ENCODE data around the gene BET1. TPM values are rescaled to one million over a fixed set of nuclear protein-coding genes. Genes with fewer than 3 reads are reported as not detected.

Gene BET1
- total RNA-seq, 4 donors from 2014 or later: 12.7 to 37.0 (median 14.2) TPM

GRCh38 chr7:93973134-93973533, 31.0 kb downstream of the BET1 start:
- WGBS: 71% methylated on average over 1 of the region's 1 CpG
- no peaks in the 10 kb centered on the region for H3K9me3 ChIP-seq
- DNase-seq (ENCODE audit: low spot score in 2 of 2): no peak
- H3K4me3 ChIP-seq: no peak overlapping the region
- TF ChIP-seq CTCF (IDR thresholded peaks at IDR 0.05): no peak
- no peak for TF ChIP-seq POLR2A (IDR thresholded peaks at IDR 0.05)
- TF ChIP-seq EP300 (IDR thresholded peaks at IDR 0.05): no peak
- no peak for TF ChIP-seq POLR2AphosphoS5 (IDR thresholded peaks at IDR 0.05)
- no peaks in the 10 kb centered on the region for H3K4me1 ChIP-seq
- no peaks in the 10 kb centered on the region for H3K36me3 ChIP-seq
- no peaks in the 10 kb centered on the region for H3K27me3 ChIP-seq
- H3K27ac ChIP-seq: no peak overlapping the region

- H3K4me3 ChIP-seq: no peak overlapping the region
- H3K27ac ChIP-seq: no peak overlapping the region
- TF ChIP-seq EP300 (IDR thresholded peaks at IDR 0.05) (no peak), CTCF (IDR thresholded peaks at IDR 0.05) (no peak), POLR2A (IDR thresholded peaks at IDR 0.05) (no peak), POLR2AphosphoS5 (IDR thresholded peaks at IDR 0.05) (no peak)
- WGBS: 67% methylated on average over 6 of the region's 6 CpGs
- DNase-seq (ENCODE audit: low spot score in 2 of 2): no peak
- H3K27me3 ChIP-seq: no peaks in the 10 kb centered on the region
- H3K4me1 ChIP-seq: no peaks in the 10 kb centered on the region
- no peaks in the 10 kb centered on the region for H3K36me3 ChIP-seq
- H3K9me3 ChIP-seq: no peaks in the 10 kb centered on the region
These were observed 32.0 kb downstream of the BET1 start for GRCh38 chr7:93972029-93972725.

GRCh38 chr7:93968911-93969620, 35.1 kb downstream of the BET1 start:
- H3K4me3 ChIP-seq: no peak overlapping the region
- no peaks in the 10 kb centered on the region for H3K4me1 ChIP-seq
- no peaks in the 10 kb centered on the region for H3K9me3 ChIP-seq
- H3K36me3 ChIP-seq: no peaks in the 10 kb centered on the region
- no peak for DNase-seq (ENCODE audit: low spot score in 2 of 2)
- WGBS: 73% methylated on average over 2 of the region's 2 CpGs
- TF ChIP-seq EP300 (IDR thresholded peaks at IDR 0.05) (no peak), CTCF (IDR thresholded peaks at IDR 0.05) (no peak), POLR2A (IDR thresholded peaks at IDR 0.05) (no peak), POLR2AphosphoS5 (IDR thresholded peaks at IDR 0.05) (no peak)
- H3K27me3 ChIP-seq: no peaks in the 10 kb centered on the region
- H3K27ac ChIP-seq: no peak overlapping the region

- Histone ChIP-seq H3K27ac (no peak overlapping the region), H3K9me3 (no peaks in the 10 kb centered on the region), H3K4me3 (no peak overlapping the region), H3K4me1 (no peaks in the 10 kb centered on the region), H3K36me3 (no peaks in the 10 kb centered on the region), H3K27me3 (no peaks in the 10 kb centered on the region)
- WGBS: 63% methylated on average over 3 of the region's 3 CpGs
- TF ChIP-seq CTCF (IDR thresholded peaks at IDR 0.05) (no peak), POLR2AphosphoS5 (IDR thresholded peaks at IDR 0.05) (no peak), POLR2A (IDR thresholded peaks at IDR 0.05) (no peak), EP300 (IDR thresholded peaks at IDR 0.05) (no peak)
- no peak for DNase-seq (ENCODE audit: low spot score in 2 of 2)
These were observed 39.3 kb downstream of the BET1 start for GRCh38 chr7:93964813-93965212.

- Histone ChIP-seq H3K4me3 (no peak overlapping the region), H3K27ac (no peak overlapping the region), H3K4me1 (no peaks in the 10 kb centered on the region), H3K9me3 (no peaks in the 10 kb centered on the region), H3K27me3 (no peaks in the 10 kb centered on the region), H3K36me3 (no peaks in the 10 kb centered on the region)
- no peak for DNase-seq (ENCODE audit: low spot score in 2 of 2)
- TF ChIP-seq CTCF (IDR thresholded peaks at IDR 0.05): no peak
- no peak for TF ChIP-seq EP300 (IDR thresholded peaks at IDR 0.05)
- TF ChIP-seq POLR2A (IDR thresholded peaks at IDR 0.05): no peak
- TF ChIP-seq POLR2AphosphoS5 (IDR thresholded peaks at IDR 0.05): no peak
- 97% methylated on average over 5 of the region's 5 CpGs for WGBS
These were observed 39.9 kb downstream of the BET1 start for GRCh38 chr7:93964262-93964661.

Data from suprapubic skin (tissue), 4 donors.